HepG2 (cell line): Measurements from ENCODE around the gene SLC7A4.

ENCODE experiments used
- FLYWCH1 ChIP-seq: sonication (generic); formaldehyde crosslinking; IDR thresholded peaks from 2 replicates; pipeline ENCODE4 v1.8.1; 2023; ENCODE audit warnings: mild to moderate bottlenecking, missing genetic modification reagents
- RELA ChIP-seq: sonication (generic); formaldehyde crosslinking; IDR thresholded peaks from 2 replicates; pipeline ENCODE4 v1.4.0; 2020; ENCODE audit warnings: missing genetic modification reagents
- SMC3 ChIP-seq: IDR thresholded peaks from 2 replicates; pipeline ENCODE4 v1.6.1; 2011; ENCODE audit warnings: low read length, improper control_type of control experiment

DNA sequence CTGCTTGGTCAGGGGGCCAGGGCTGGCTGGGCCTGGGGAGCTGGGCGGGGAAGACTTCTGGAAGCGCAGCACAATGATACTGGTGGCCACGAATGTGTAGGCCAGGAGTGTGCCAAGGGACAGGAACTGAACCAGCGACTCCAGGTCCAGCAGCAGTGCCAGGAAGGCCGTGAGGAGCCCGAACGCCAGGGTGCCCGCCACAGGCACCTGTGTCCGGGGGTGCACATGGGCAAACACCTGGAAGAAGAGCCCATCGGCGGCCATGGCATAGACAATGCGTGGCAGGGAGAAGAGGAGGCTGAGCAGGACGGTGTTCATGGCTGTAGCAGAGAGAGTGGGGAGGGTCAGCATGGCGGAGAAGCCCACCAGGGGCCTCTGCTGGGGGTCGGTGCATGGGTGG lies 2.3 kb downstream of the SLC7A4 start:
- TF ChIP-seq FLYWCH1 (CRISPR knock-in tag) (no peak), SMC3 (no peak), RELA (CRISPR knock-in tag) (no peak)
